ENCODE results near the gene PLXDC1. TPM values are rescaled to one million over a fixed set of nuclear protein-coding genes. Genes with fewer than 3 reads are reported as not detected.
A peak's percentile ranks its signal among the peaks of the same experiment; 100 is the strongest.

Gene PLXDC1
- total and polyA plus RNA-seq, 12 donors, result 7.3 to 21.3 (median 11.2) TPM

DNA sequence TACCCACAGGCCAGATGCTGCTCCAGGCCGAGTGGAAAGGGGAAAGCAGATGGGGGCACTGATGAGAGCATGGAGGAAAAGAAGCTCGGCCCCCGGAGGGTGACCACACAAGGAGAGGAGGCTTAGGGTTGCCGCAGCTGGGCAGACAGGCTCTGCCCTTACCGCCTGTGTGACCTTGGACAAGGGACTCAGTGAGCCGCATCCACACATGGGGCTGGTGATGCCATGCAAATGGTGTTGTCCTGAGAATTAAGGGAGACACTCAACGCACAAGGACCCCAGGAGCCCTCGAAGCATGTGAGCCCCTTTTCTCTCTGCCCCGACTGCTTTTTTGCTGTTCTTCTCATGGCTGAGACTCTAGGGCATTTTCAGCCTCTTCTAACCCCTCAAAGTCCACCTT, 61.0 kb downstream of the PLXDC1 start:
- Histone ChIP-seq H3K4me1 (peaks cover 0 to 58% (median 13%) of the 10 kb centered on the region in 9 donors), H3K9me3 (no peaks in the 10 kb centered on the region), H3K36me3 (peaks cover 0 to 15% (median 0%) of the 10 kb centered on the region in 9 donors), H3K27me3 (no peaks in the 10 kb centered on the region), H3K4me3 (no peak overlapping the region), H3K27ac (peak overlapping the region in 4 of 10 donors; percentile 13 to 28 (median 23))
- no peak for DNase-seq
- TF ChIP-seq CTCF (IDR thresholded peaks at IDR 0.05), result no peak
- intact Hi-C loops (cut with DNase I), result loop anchor here in 1 of 10 donors (10.0 kb wide), 1 partner anchor 54 kb away; no protein-coding TSS in a partner anchor
- ATAC-seq, result no peak
- 94 to 97% methylated on average over 9 of the region's 9 CpGs for WGBS, 2 donors

DNA sequence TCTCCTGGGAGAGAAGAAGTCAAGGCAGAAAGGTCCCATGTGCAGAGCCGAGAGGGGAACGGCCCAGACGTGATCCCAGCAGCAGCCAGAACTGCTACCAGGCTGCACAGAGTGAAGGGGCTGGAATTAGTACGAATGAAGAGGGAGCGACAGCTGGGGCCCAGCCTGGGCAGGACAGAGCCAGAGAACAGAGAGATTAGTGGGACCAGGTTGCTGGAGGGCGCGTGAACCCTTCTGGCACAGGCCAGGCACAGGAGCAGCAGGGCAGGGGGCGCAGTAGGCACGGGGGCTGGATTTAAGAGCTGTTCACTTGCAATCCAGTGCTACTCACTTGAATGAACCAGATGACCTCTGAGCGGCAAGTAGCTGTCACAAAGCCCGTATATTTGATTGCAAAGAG, 66.9 kb downstream of the PLXDC1 start:
- Histone ChIP-seq H3K36me3 (peaks cover 0 to 24% (median 0%) of the 10 kb centered on the region in 9 donors), H3K9me3 (no peaks in the 10 kb centered on the region), H3K4me1 (peaks cover 11 to 58% (median 30%) of the 10 kb centered on the region in 9 donors), H3K4me3 (no peak overlapping the region), H3K27ac (peak overlapping the region in 7 of 10 donors; percentile 26 to 91 (median 80)), H3K27me3 (no peaks in the 10 kb centered on the region)
- DNase-seq (no peak), ATAC-seq (no peak)
- no peak for TF ChIP-seq CTCF (IDR thresholded peaks at IDR 0.05)
- 77% methylated on average over 11 of the region's 11 CpGs for WGBS, 2 donors
- intact Hi-C loops (cut with DNase I), result loop anchor here in 3 of 10 donors (5.0 to 10.0 kb wide), 2 partner anchors 50 to 68 kb away; partner anchors contain the start of gene PLXDC1 (in 1 of the 3)

DNA sequence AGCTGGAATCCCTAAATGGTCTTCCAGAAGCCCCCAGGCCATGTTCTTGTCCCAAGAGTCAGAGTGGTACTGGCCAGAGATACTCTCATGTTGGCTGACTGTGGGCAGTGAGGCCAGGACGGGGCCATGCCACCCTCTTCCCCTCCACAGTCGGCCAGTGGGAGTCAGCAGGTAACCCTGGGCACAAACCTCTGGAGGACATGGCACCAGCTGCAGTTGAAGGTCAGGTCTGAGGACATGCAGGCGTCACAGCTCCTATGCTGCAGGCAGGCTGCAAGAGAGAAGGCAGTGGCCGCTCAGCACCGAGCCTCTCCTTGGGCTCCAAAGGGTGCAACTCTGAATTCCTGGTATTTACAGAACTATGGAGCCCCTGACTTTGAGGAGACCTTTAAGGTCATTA, 68.2 kb downstream of the PLXDC1 start:
- TF ChIP-seq CTCF (IDR thresholded peaks at IDR 0.05), result no peak
- intact Hi-C loops (cut with DNase I), result loop anchor here in 3 of 10 donors (5.0 to 10.0 kb wide), 2 partner anchors 52 to 69 kb away; partner anchors contain the start of gene PLXDC1 (in 1 of the 3)
- DNase-seq, result no peak
- ATAC-seq, result peak in 3 of 8 donors; percentile 12 to 31 (median 20)
- Histone ChIP-seq H3K27ac (peak overlapping the region; percentile 51 to 91 (median 82)), H3K4me3 (no peak overlapping the region), H3K9me3 (no peaks in the 10 kb centered on the region), H3K4me1 (peaks cover 11 to 56% (median 30%) of the 10 kb centered on the region in 9 donors), H3K27me3 (no peaks in the 10 kb centered on the region), H3K36me3 (peaks cover 0 to 30% (median 0%) of the 10 kb centered on the region in 9 donors)
- 62 to 83% methylated on average over 5 of the region's 5 CpGs for WGBS, 2 donors

GRCh38 chr17:39082482-39082881, 69.0 kb downstream of the PLXDC1 start:
- no peak overlapping the region for H3K4me3 ChIP-seq
- peak overlapping the region; percentile 51 to 91 (median 82) for H3K27ac ChIP-seq
- 39 to 45% methylated on average over 1 of the region's 1 CpG for WGBS, 2 donors
- DNase-seq (peak in 1 of 2 donors; percentile 35), ATAC-seq (peak; percentile 70 to 86 (median 81))
- intact Hi-C loops (cut with DNase I), result loop anchor here in 3 of 10 donors (5.0 to 10.0 kb wide), 2 partner anchors 52 to 70 kb away; partner anchors contain the start of gene PLXDC1 (in 1 of the 3)
- H3K36me3 ChIP-seq, result peaks cover 0 to 33% (median 0%) of the 10 kb centered on the region in 9 donors
- H3K9me3 ChIP-seq, result no peaks in the 10 kb centered on the region
- no peaks in the 10 kb centered on the region for H3K27me3 ChIP-seq
- peaks cover 11 to 56% (median 30%) of the 10 kb centered on the region in 9 donors for H3K4me1 ChIP-seq
- TF ChIP-seq CTCF (IDR thresholded peaks at IDR 0.05), result no peak
